ENCODE results near the gene HRAS. TPM values are rescaled to one million over a fixed set of nuclear protein-coding genes. Genes with fewer than 3 reads are reported as not detected.

The HRAS gene
- total RNA-seq, 1 experiment from 2014 or later = 104 TPM

DNA sequence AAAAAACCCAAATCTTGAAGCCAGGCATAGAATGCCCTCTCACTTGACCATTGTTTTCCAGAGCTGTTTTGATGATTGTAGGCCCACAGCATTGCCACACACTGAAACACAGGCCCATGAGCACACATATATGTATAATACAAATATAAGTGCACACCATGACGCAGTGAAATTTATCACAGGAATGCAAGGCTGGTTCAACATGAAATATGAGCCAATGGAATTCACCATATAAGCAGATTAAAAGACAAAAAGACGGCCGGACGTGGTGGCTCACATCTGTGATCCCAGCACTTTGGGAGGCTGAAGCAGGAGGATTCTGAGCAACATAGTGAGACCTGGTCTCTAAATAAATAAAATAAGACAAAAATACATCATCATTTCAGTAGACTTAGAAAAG lies 19.0 kb downstream of the HRAS start:
- Histone ChIP-seq H2AFZ (ENCODE audit: low read depth, low read length, poor library complexity, severe bottlenecking) (no peak overlapping the region), H3K79me2 (ENCODE audit: insufficient read depth, low read length) (no peaks in the 10 kb centered on the region), H4K20me1 (ENCODE audit: insufficient read depth) (no peaks in the 10 kb centered on the region), H3K9me3 (ENCODE audit: control insufficient read depth in 1 of 2, insufficient read depth in 1 of 2, low read depth in 1 of 2, low read length in 2 of 2) (peaks cover 0 to 21% of the 10 kb centered on the region in 2 experiments; a peak in 1 of 4 replicates), H3K4me2 (ENCODE audit: low read length) (no peak overlapping the region), H3K36me3 (ENCODE audit: control insufficient read depth in 1 of 2, insufficient read depth in 2 of 2, low read length in 2 of 2) (no peaks in the 10 kb centered on the region), H3K4me3 (replicated peaks in 1 of 2; ENCODE audit: low read depth in 1 of 2, low read length in 2 of 2) (no peak overlapping the region), H3K4me1 (ENCODE audit: control insufficient read depth in 1 of 2, insufficient read depth in 2 of 2, low read length in 2 of 2) (peaks cover 4 to 5% of the 10 kb centered on the region in 2 experiments; a peak in 3 of 4 replicates), H3K27me3 (ENCODE audit: insufficient read depth, low read length) (no peaks in the 10 kb centered on the region), H3K9me2 (ENCODE audit: insufficient read depth) (no peaks in the 10 kb centered on the region), H3K9ac (ENCODE audit: low read length) (no peak overlapping the region), H3K27ac (ENCODE audit: low read depth, low read length) (no peak overlapping the region)
- ChIA-PET POLR2A (no interaction called here), CTCF (no interaction called here), RAD21 (ENCODE audit: low non-redundant PET in 1 of 2, low total read pairs in 2 of 2, uncharacterized antibody in 2 of 2, unreplicated experiment in 2 of 2) (no interaction called here)
- no TSS peak for BruUV-seq (replicated peaks)
- ATAC-seq (no peak), DNase-seq (ENCODE audit: low read depth, low spot score) (no peak)
- no peak for TF ChIP-seq ELF1 (IDR thresholded peaks at IDR 0.05; ENCODE audit: borderline replicate concordance, low read depth)
- TF ChIP-seq, protein P1, sequence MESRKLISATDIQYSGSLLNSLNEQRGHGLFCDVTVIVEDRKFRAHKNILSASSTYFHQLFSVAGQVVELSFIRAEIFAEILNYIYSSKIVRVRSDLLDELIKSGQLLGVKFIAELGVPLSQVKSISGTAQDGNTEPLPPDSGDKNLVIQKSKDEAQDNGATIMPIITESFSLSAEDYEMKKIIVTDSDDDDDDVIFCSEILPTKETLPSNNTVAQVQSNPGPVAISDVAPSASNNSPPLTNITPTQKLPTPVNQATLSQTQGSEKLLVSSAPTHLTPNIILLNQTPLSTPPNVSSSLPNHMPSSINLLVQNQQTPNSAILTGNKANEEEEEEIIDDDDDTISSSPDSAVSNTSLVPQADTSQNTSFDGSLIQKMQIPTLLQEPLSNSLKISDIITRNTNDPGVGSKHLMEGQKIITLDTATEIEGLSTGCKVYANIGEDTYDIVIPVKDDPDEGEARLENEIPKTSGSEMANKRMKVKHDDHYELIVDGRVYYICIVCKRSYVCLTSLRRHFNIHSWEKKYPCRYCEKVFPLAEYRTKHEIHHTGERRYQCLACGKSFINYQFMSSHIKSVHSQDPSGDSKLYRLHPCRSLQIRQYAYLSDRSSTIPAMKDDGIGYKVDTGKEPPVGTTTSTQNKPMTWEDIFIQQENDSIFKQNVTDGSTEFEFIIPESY (IDR thresholded peaks at IDR 0.05; ENCODE audit: extremely low read depth, insufficient replicate concordance, low read length) = no peak
- TF ChIP-seq ZNF274 (IDR thresholded peaks at IDR 0.05; ENCODE audit: low read depth, low read length) = no peak
- TF ChIP-seq, protein P2, sequence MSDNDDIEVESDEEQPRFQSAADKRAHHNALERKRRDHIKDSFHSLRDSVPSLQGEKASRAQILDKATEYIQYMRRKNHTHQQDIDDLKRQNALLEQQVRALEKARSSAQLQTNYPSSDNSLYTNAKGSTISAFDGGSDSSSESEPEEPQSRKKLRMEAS (IDR thresholded peaks at IDR 0.05) = no peak
- TF ChIP-seq SP1 (IDR thresholded peaks at IDR 0.05; ENCODE audit: low read depth) = no peak
- TF ChIP-seq POLR2AphosphoS5 (IDR thresholded peaks at IDR 0.05; ENCODE audit: low read depth, low read length) = no peak
- TF ChIP-seq SIN3A (IDR thresholded peaks at IDR 0.05; ENCODE audit: low read depth) = no peak
- TF ChIP-seq, protein P3, sequence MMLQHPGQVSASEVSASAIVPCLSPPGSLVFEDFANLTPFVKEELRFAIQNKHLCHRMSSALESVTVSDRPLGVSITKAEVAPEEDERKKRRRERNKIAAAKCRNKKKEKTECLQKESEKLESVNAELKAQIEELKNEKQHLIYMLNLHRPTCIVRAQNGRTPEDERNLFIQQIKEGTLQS (IDR thresholded peaks at IDR 0.05) = no peak
- no peak for TF ChIP-seq EZH2 (IDR thresholded peaks at IDR 0.05)
- TF ChIP-seq ZFX (IDR thresholded peaks at IDR 0.05) = no peak
- no peak for TF ChIP-seq TCF7L2 (IDR thresholded peaks at IDR 0.05; ENCODE audit: borderline replicate concordance, extremely low read depth, insufficient read depth, insufficient read length)
- TF ChIP-seq SRF (IDR thresholded peaks at IDR 0.05; ENCODE audit: low read depth) = no peak
- TF ChIP-seq JUND (IDR thresholded peaks at IDR 0.05) = no peak
- TF ChIP-seq FOSL1 (IDR thresholded peaks at IDR 0.05; ENCODE audit: low read depth) = no peak
- TF ChIP-seq RAD21 (IDR thresholded peaks at IDR 0.05; ENCODE audit: low read depth) = no peak
- TF ChIP-seq, protein P4, sequence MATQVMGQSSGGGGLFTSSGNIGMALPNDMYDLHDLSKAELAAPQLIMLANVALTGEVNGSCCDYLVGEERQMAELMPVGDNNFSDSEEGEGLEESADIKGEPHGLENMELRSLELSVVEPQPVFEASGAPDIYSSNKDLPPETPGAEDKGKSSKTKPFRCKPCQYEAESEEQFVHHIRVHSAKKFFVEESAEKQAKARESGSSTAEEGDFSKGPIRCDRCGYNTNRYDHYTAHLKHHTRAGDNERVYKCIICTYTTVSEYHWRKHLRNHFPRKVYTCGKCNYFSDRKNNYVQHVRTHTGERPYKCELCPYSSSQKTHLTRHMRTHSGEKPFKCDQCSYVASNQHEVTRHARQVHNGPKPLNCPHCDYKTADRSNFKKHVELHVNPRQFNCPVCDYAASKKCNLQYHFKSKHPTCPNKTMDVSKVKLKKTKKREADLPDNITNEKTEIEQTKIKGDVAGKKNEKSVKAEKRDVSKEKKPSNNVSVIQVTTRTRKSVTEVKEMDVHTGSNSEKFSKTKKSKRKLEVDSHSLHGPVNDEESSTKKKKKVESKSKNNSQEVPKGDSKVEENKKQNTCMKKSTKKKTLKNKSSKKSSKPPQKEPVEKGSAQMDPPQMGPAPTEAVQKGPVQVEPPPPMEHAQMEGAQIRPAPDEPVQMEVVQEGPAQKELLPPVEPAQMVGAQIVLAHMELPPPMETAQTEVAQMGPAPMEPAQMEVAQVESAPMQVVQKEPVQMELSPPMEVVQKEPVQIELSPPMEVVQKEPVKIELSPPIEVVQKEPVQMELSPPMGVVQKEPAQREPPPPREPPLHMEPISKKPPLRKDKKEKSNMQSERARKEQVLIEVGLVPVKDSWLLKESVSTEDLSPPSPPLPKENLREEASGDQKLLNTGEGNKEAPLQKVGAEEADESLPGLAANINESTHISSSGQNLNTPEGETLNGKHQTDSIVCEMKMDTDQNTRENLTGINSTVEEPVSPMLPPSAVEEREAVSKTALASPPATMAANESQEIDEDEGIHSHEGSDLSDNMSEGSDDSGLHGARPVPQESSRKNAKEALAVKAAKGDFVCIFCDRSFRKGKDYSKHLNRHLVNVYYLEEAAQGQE (IDR thresholded peaks at IDR 0.05; ENCODE audit: low read depth) = no peak
- TF ChIP-seq YY1 (IDR thresholded peaks at IDR 0.05; ENCODE audit: extremely low read depth, insufficient replicate concordance, low read depth, low read length) = no peak
- TF ChIP-seq EGR1 (IDR thresholded peaks at IDR 0.05; ENCODE audit: low read depth) = no peak
- TF ChIP-seq CEBPB (IDR thresholded peaks at IDR 0.05; ENCODE audit: low read depth) = no peak
- intact Hi-C loops (cut with micrococcal nuclease) = no loop called here

Data from HCT116 (cell line).